Lower leg skin (tissue), 3 donors: ENCODE results near the gene MED25.

Experiments
- POLR2A ChIP-seq, 2 donors: fragments of 450-650 bp; IDR thresholded peaks; one replicate each; pipeline ENCODE4 v1.6.1; 2016 to 2017; ENCODE audit warnings: antibody characterized with exemption in 2 of 2, mild to moderate bottlenecking in 1 of 2, moderate library complexity in 1 of 2
- TF ChIP-seq, protein P1 (sequence below), 3 donors: fragments of 450-650 bp; IDR thresholded peaks; one replicate each; pipeline ENCODE4 v1.5.1; 2016; ENCODE audit warnings: antibody characterized with exemption in 3 of 3, mild to moderate bottlenecking in 3 of 3, moderate library complexity in 2 of 3

DNA sequence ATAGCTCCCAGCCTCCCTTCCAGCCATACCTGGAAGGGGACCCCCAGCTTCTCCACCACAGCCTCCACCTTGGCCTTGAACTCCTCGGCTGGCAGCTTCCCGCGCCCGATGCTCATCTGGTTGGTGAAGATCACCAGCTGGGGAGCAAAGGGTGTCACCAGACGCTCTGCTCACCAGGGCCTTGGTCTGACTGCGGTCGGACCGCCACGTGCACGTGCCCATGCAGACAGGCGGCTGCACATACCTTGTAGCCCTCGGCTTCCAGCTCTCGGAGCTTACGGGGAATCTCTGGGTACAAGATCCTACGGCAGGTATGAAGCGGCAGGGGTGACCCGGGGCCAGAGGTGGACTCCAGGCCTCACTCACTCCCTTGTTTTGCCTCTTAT is 45.8 kb downstream of the MED25 start:
- TF ChIP-seq, protein P1, sequence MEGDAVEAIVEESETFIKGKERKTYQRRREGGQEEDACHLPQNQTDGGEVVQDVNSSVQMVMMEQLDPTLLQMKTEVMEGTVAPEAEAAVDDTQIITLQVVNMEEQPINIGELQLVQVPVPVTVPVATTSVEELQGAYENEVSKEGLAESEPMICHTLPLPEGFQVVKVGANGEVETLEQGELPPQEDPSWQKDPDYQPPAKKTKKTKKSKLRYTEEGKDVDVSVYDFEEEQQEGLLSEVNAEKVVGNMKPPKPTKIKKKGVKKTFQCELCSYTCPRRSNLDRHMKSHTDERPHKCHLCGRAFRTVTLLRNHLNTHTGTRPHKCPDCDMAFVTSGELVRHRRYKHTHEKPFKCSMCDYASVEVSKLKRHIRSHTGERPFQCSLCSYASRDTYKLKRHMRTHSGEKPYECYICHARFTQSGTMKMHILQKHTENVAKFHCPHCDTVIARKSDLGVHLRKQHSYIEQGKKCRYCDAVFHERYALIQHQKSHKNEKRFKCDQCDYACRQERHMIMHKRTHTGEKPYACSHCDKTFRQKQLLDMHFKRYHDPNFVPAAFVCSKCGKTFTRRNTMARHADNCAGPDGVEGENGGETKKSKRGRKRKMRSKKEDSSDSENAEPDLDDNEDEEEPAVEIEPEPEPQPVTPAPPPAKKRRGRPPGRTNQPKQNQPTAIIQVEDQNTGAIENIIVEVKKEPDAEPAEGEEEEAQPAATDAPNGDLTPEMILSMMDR (IDR thresholded peaks at IDR 0.05): no peak
- no peak for TF ChIP-seq POLR2A (IDR thresholded peaks at IDR 0.05)
